ENCODE measurements around the gene MUTYH. TPM values are rescaled to one million over a fixed set of nuclear protein-coding genes. Genes with fewer than 3 reads are reported as not detected.

The MUTYH gene
- total and polyA plus RNA-seq, 9 of the 15 experiments (the other 6 are each of a cell fraction or from before 2014, with no cell fraction given) = 3.4 to 53.5 (median 29.0) TPM

- no peak for TF ChIP-seq ZNF407 (IDR thresholded peaks at IDR 0.05; ENCODE audit: low read depth)
- no peak for TF ChIP-seq CREB1 (IDR thresholded peaks at IDR 0.05)
- no peak for TF ChIP-seq CREB1 (CRISPR knock-in tag; IDR thresholded peaks at IDR 0.05)
- no peak for TF ChIP-seq ZNF584 (CRISPR knock-in tag; IDR thresholded peaks at IDR 0.05; ENCODE audit: low read depth)
- no peak for TF ChIP-seq NCOA6 (IDR thresholded peaks at IDR 0.05)
- 0 out of 2 replicates have a peak, but pooled peaks have one; percentile 18 for TF ChIP-seq RB1 (IDR thresholded peaks at IDR 0.05; ENCODE audit: low read depth)
- TF ChIP-seq PURB (CRISPR knock-in tag; IDR thresholded peaks at IDR 0.05; ENCODE audit: low read depth) = no peak
- TF ChIP-seq DLX4 (CRISPR knock-in tag; IDR thresholded peaks at IDR 0.05) = no peak
Measured at GRCh38 chr1:45359882-45360513, 19.8 kb upstream of the MUTYH start (continued).

All from K562 (cell line).